Body of pancreas (tissue), 4 donors: ENCODE results near the gene GTF3C5.

Experiments
- POLR2A ChIP-seq, 3 donors: fragments of 450-650 bp; IDR thresholded peaks; one replicate each; pipeline ENCODE4 v1.6.1; 2016; ENCODE audit warnings: antibody characterized with exemption in 3 of 3, mild to moderate bottlenecking in 2 of 3
- TF ChIP-seq, protein P1 (sequence below), 7 experiments: fragments of 450-650 bp in 4 of 7; fragments of 200-600 bp in 3 of 7; sonication (generic) in 3 of 7; IDR thresholded peaks; one replicate each; pipeline ENCODE4 v1.5.1; 2016 to 2019; ENCODE audit warnings: antibody characterized with exemption in 7 of 7

DNA sequence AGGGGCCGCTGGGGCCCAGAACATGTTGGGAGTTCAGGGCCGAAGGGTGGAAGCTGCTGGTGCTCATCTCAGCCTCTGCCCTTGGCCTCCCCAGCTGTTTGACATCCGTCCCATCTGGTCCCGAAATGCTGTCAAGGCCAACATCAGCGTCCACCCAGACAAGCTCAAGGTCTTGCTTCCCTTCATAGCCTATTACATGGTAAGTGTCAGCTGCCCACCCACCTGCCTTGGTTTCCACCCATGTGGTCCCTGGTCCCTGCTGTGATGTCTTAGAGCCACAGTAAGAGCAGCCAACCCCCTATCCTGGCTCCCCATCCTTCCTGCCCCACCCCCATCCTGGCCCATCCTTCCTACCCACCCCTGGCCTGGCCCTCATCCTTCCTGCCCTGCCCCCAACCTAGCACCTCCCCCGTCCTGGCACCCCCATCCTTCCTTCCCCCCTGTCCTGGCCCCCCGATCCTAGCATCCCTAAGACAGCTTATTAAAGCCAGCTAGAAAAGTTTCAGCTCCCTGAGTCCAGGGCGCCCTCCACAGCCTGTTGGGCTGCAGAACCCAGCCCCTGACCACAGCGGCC is 21.3 kb downstream of the GTF3C5 start:
- TF ChIP-seq, protein P1, sequence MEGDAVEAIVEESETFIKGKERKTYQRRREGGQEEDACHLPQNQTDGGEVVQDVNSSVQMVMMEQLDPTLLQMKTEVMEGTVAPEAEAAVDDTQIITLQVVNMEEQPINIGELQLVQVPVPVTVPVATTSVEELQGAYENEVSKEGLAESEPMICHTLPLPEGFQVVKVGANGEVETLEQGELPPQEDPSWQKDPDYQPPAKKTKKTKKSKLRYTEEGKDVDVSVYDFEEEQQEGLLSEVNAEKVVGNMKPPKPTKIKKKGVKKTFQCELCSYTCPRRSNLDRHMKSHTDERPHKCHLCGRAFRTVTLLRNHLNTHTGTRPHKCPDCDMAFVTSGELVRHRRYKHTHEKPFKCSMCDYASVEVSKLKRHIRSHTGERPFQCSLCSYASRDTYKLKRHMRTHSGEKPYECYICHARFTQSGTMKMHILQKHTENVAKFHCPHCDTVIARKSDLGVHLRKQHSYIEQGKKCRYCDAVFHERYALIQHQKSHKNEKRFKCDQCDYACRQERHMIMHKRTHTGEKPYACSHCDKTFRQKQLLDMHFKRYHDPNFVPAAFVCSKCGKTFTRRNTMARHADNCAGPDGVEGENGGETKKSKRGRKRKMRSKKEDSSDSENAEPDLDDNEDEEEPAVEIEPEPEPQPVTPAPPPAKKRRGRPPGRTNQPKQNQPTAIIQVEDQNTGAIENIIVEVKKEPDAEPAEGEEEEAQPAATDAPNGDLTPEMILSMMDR (IDR thresholded peaks at IDR 0.05): no peak
- TF ChIP-seq POLR2A (IDR thresholded peaks at IDR 0.05): no peak
